Measurements from ENCODE around the gene SEMA5B. TPM values are rescaled to one million over a fixed set of nuclear protein-coding genes. Genes with fewer than 3 reads are reported as not detected.
A peak's percentile ranks its signal among the peaks of the same experiment; 100 is the strongest.

The SEMA5B gene
- total and polyA plus RNA-seq, 3 donors from 2014 or later: 0.68 to 2.0 (median 1.3) TPM

DNA sequence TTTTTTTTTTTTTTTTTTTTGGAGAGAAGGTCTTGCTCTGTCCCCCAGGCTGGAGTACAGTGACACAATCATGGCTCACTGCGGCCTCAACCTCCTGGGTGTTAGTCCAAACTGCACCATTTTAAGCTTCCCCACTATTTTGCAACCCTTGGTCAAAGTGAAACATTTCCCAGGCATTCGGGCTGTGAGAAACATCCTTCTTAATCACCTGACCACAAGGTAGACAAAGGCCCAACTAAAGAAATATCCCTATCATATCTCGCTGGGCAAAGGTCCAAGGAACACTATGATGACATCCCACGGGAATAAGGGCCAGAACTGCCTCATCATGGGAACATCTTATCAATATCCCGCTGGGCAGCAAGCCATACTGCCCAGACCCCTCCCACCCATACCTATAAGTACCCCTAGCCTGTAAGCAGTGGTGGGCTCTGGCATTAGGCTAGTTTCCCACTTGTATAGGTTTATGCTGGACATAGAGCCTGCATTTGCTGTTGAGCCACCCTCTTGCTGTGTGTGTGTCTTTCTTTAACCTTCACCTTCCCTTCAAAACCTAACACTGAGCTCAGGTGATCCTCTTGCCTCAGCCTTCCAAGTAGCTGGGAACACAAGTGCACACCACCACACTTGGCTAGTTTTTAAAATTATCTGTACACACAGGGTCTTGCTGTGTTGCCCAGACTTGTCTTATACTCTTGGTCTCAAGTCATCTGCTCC, 95.2 kb downstream of the SEMA5B start:
- WGBS, 2 donors: 54 to 76% methylated on average over 5 of the region's 5 CpGs
- Histone ChIP-seq H3K27ac (no peak overlapping the region), H3K36me3 (ENCODE audit: low read depth, missing control alignments) (no peaks in the 10 kb centered on the region), H3K9me3 (no peaks in the 10 kb centered on the region), H3K4me3 (no peak overlapping the region), H3K4me1 (peaks cover 30% of the 10 kb centered on the region), H3K27me3 (no peaks in the 10 kb centered on the region)
- TF ChIP-seq POLR2A (IDR thresholded peaks at IDR 0.05) (no peak), CTCF (IDR thresholded peaks at IDR 0.05) (no peak)
- intact Hi-C loops (cut with DNase I; ENCODE audit: low total_unique reads): no loop called here
- peak; percentile 42 for DNase-seq

DNA sequence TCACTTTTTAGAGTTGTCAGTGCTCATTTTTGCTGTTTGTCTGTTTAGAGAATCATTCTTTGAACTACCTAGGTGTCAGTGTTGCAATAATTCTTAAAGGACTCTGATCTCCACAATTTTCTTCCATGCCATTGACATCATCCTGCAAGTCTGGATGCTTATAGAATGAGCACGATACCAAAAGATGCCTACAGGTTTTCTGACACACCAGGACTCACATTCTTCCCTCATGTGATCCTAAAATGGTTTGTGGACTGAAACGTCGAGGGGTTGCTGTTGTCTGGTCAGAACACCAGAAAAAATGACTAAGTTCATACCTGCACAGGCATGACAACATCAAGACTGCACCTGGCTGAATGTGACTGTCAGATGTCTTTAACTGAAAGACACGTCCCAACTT, 95.9 kb downstream of the SEMA5B start:
- DNase-seq: no peak
- H3K27ac ChIP-seq: no peak overlapping the region
- peaks cover 24% of the 10 kb centered on the region for H3K4me1 ChIP-seq
- 81 to 90% methylated on average over 4 of the region's 4 CpGs for WGBS, 2 donors
- intact Hi-C loops (cut with DNase I; ENCODE audit: low total_unique reads): no loop called here
- H3K9me3 ChIP-seq: no peaks in the 10 kb centered on the region
- TF ChIP-seq CTCF (IDR thresholded peaks at IDR 0.05): no peak
- no peak for TF ChIP-seq POLR2A (IDR thresholded peaks at IDR 0.05)
- no peaks in the 10 kb centered on the region for H3K36me3 ChIP-seq (ENCODE audit: low read depth, missing control alignments)
- H3K27me3 ChIP-seq: no peaks in the 10 kb centered on the region
- H3K4me3 ChIP-seq: no peak overlapping the region

DNA sequence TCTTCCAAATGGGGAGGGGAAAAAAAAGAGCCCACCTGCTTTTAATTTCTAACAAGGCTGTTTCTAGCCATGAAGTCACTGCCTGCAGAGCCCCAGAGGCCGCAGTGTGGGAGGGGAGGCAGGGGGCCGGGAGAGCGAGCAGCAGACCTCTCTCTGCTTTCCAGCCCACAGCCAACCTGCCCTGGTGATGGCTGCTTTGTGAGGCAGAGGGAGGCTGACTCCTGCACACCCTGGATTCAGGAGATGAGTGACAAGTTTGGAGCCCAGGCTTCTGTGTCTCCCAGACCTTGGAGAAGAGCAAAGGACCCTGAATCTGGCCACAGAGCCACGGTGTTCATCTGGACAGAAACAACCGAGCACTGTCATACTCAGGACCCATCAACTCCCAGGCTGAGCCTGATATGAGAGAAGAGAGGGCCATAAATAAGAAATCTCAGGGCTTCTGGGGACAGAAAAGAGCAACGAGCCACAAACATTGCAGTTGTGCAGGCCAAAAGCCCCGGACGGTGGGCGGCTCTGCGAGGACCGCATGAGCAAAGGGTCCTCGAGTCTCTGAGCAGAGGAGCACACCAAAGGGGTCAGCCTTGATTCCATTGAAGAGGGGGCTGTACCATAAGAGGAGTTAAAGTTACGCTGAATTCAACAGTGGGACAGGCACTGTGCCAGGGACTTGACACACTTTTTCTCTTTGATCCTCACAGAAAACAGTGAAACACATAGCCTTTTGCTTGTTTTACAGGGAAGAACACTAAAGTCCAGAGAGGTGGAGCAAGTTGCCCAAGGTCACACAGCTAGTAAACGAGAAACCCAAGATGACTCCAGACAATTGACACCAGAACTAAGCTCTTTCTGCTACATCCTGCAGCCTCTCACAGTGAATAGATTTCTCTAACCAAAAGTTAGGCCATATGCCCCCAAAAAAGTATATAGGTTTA, 97.2 kb downstream of the SEMA5B start:
- H3K4me3 ChIP-seq: no peak overlapping the region
- no peaks in the 10 kb centered on the region for H3K36me3 ChIP-seq (ENCODE audit: low read depth, missing control alignments)
- peaks cover 16% of the 10 kb centered on the region for H3K4me1 ChIP-seq
- no peak for DNase-seq
- intact Hi-C loops (cut with DNase I; ENCODE audit: low total_unique reads): no loop called here
- H3K27ac ChIP-seq: peak overlapping the region in 1 of 2 donors; percentile 59
- 70 to 71% methylated on average over 14 of the region's 14 CpGs for WGBS, 2 donors
- H3K9me3 ChIP-seq: no peaks in the 10 kb centered on the region
- TF ChIP-seq POLR2A (IDR thresholded peaks at IDR 0.05): no peak
- TF ChIP-seq CTCF (IDR thresholded peaks at IDR 0.05): no peak
- no peaks in the 10 kb centered on the region for H3K27me3 ChIP-seq

DNA sequence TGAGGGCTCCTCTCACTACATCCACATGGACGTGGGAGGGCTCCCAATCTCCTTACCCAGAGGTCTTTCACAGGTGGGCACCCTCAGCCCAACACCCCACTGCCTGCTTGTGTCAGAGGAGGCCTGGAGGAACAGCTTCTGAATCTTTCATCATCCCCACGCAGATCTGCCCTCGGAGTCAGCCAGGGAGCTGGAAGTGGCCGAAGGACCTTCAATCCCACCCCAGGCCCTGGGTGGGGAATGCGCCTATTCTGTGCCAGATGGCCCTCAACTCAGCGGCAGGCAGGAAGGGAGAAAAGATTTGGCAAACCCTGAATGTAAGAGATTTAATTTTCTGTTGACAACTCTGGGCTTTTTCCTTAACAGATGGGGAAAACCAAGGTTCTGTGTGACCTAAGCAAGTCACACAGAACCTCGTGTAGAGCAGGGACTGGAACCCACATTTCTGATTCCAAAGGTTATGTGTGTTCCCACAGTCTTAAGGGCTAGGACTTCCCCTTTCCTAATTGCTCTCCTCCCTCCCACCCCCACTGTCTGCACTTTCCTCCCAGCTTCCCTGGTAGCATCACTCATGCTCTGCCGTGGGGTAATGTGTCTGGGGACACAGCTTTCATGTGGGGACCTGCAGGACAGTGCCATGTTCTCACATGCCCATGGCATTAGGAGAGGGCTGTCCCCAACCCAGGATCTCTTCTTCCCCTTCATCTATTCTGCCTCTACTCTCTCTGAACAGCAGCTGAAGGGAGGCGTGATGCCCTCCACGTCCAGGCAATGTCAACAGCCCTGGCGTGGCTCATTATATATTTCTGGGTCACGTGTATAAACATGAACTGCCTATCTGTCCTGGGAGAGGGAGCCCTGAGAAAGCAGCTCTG, 98.1 kb downstream of the SEMA5B start:
- intact Hi-C loops (cut with DNase I; ENCODE audit: low total_unique reads): no loop called here
- TF ChIP-seq POLR2A (IDR thresholded peaks at IDR 0.05): no peak
- TF ChIP-seq CTCF (IDR thresholded peaks at IDR 0.05): no peak
- Histone ChIP-seq H3K9me3 (no peaks in the 10 kb centered on the region), H3K4me3 (no peak overlapping the region), H3K27me3 (no peaks in the 10 kb centered on the region), H3K4me1 (peaks cover 16% of the 10 kb centered on the region), H3K36me3 (ENCODE audit: low read depth, missing control alignments) (no peaks in the 10 kb centered on the region), H3K27ac (peak overlapping the region in 1 of 2 donors; percentile 59)
- 67 to 68% methylated on average over 11 to 12 of the region's 12 CpGs for WGBS, 2 donors
- DNase-seq: no peak
